GM19455 (cell line): ENCODE results near the gene PPT2.
"Not testable (repeated sequence)": the region's sequence is repeated elsewhere in the genome, so short reads cannot be mapped to it uniquely, and the experiment has no call there.

ENCODE experiments used
- ATAC-seq: cut with Tn5 transposase; IDR thresholded peaks from one replicate; pipeline ENCODE4 v1.9.1; 2021; ENCODE audit not compliant: unreplicated experiment

PPT2 gene

GRCh38 chr6:32176476-32177182 is 22.7 kb downstream of the PPT2 start:
- no peak for ATAC-seq

- ATAC-seq = no peak
Observed at GRCh38 chr6:32177183-32177787, 23.3 kb downstream of the PPT2 start.

GRCh38 chr6:32177788-32178546 is 24.0 kb downstream of the PPT2 start, which contains the start of gene RNF5:
RNF5 (plus strand) TSS chr6:32178405; CDS start chr6:32178512, 107 bp downstream.
- peak; percentile 82 for ATAC-seq

GRCh38 chr6:32178547-32179440 is 24.9 kb downstream of the PPT2 start:
- no peak for ATAC-seq

- no peak for ATAC-seq
Observed at GRCh38 chr6:32179766-32180405, 25.9 kb downstream of the PPT2 start.

- ATAC-seq = no peak
Observed at GRCh38 chr6:32181148-32181702, 27.3 kb downstream of the PPT2 start.

GRCh38 chr6:32181915-32182529 is 28.1 kb downstream of the PPT2 start:
- ATAC-seq = no peak

- no peak for ATAC-seq
Observed at GRCh38 chr6:32182555-32182981, 28.6 kb downstream of the PPT2 start.

GRCh38 chr6:32183030-32183429 is 29.1 kb downstream of the PPT2 start:
- ATAC-seq = no peak

GRCh38 chr6:32183483-32184083 is 29.6 kb downstream of the PPT2 start:
- no peak for ATAC-seq

GRCh38 chr6:32184084-32184640 is 30.2 kb downstream of the PPT2 start, which contains the start of gene AGER:
AGER (minus strand) TSS chr6:32184253; CDS start chr6:32184222, 31 bp downstream.
- ATAC-seq = no peak

- ATAC-seq = not testable (repeated sequence)
Observed at GRCh38 chr6:32185681-32186131, 31.8 kb downstream of the PPT2 start.

GRCh38 chr6:32186151-32186840 is 32.4 kb downstream of the PPT2 start:
- ATAC-seq = not testable (repeated sequence)

GRCh38 chr6:32187009-32187709 is 33.2 kb downstream of the PPT2 start:
- ATAC-seq = no peak

GRCh38 chr6:32187725-32188380 is 33.9 kb downstream of the PPT2 start:
- not testable (repeated sequence) for ATAC-seq

GRCh38 chr6:32188381-32189068 is 34.6 kb downstream of the PPT2 start:
- ATAC-seq = no peak
